Ovary (tissue), 3 donors: Measurements from ENCODE around the gene RAB28.
"Not testable (repeated sequence)": the region's sequence is repeated elsewhere in the genome, so short reads cannot be mapped to it uniquely, and the experiment has no call there.

Source experiments
- EP300 ChIP-seq: sonication (generic); formaldehyde crosslinking; IDR thresholded peaks from one replicate; pipeline ENCODE4 v1.6.1; 2017; ENCODE audit warnings: antibody characterized with exemption
- POLR2A ChIP-seq: fragments of 450-650 bp; IDR thresholded peaks from one replicate; pipeline ENCODE4 v1.6.1; 2017; ENCODE audit warnings: antibody characterized with exemption, mild to moderate bottlenecking, moderate library complexity
- TF ChIP-seq, protein P1 (sequence below), 3 donors: fragments of 450-650 bp in 2 of 3; fragments of 200-600 bp in 1 of 3; IDR thresholded peaks; one replicate each; pipeline versions ENCODE4 v1.5.1 to v1.8.0; 2016 to 2022; ENCODE audit warnings: antibody characterized with exemption in 3 of 3, mild to moderate bottlenecking in 1 of 3
- donor health status: DM: no; HTN: no; CAD: no.

DNA sequence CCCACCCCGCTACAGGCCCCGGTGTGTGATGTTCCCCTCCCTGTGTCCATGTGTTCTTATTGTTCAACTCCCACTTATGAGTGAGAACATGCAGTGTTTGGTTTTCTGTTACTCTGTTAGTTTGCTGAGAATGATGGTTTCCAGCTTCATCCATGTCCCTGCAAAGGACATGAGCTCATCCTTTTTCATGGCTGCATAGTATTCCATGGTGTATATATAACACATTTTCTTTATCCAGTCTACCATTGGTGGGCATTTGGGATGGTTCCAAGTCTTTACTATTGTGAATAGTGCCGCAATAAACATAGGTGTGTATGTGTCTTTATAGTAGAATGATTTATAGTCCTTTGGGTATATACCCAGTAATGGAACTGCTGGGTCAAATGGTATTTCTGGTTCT lies 78.0 kb downstream of the RAB28 start:
- TF ChIP-seq, protein P1, sequence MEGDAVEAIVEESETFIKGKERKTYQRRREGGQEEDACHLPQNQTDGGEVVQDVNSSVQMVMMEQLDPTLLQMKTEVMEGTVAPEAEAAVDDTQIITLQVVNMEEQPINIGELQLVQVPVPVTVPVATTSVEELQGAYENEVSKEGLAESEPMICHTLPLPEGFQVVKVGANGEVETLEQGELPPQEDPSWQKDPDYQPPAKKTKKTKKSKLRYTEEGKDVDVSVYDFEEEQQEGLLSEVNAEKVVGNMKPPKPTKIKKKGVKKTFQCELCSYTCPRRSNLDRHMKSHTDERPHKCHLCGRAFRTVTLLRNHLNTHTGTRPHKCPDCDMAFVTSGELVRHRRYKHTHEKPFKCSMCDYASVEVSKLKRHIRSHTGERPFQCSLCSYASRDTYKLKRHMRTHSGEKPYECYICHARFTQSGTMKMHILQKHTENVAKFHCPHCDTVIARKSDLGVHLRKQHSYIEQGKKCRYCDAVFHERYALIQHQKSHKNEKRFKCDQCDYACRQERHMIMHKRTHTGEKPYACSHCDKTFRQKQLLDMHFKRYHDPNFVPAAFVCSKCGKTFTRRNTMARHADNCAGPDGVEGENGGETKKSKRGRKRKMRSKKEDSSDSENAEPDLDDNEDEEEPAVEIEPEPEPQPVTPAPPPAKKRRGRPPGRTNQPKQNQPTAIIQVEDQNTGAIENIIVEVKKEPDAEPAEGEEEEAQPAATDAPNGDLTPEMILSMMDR (IDR thresholded peaks at IDR 0.05), result not testable (repeated sequence)
- not testable (repeated sequence) for TF ChIP-seq EP300, POLR2A
